Measurements from ENCODE around the gene ZFC3H1.

ZFC3H1 gene

DNA sequence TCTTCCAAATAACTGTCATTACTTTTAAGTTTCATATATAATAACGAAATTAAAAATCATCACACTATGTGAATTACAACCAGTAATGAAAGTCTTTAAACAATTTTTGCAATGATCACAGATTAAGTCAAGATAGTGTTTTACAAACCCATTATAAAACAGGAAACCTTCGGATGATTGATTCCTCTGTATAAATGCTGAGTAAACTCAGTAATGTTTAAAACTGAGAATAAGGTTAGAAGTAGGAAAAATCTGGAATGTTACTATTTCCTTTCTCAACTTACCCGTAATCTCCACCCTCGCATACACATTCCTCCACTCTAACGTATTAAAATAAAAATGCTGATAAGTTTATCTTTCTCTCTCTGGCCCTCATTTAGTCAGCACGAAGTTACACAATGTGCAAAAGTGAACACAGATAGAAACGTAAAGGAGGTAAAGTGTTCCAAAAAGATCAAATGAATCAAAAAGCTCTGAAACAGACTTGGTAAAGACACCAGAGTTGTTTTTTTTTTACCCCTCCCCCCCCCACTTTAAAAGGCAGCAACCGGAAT is 1.6 kb downstream of the ZFC3H1 start:
- peak; percentile 82 for DNase-seq (ENCODE audit: low read depth)
- H3K4me3 ChIP-seq (replicated peaks; ENCODE audit: low read depth, low read length) = peak overlapping the region; percentile 93
- TF ChIP-seq, protein P1, sequence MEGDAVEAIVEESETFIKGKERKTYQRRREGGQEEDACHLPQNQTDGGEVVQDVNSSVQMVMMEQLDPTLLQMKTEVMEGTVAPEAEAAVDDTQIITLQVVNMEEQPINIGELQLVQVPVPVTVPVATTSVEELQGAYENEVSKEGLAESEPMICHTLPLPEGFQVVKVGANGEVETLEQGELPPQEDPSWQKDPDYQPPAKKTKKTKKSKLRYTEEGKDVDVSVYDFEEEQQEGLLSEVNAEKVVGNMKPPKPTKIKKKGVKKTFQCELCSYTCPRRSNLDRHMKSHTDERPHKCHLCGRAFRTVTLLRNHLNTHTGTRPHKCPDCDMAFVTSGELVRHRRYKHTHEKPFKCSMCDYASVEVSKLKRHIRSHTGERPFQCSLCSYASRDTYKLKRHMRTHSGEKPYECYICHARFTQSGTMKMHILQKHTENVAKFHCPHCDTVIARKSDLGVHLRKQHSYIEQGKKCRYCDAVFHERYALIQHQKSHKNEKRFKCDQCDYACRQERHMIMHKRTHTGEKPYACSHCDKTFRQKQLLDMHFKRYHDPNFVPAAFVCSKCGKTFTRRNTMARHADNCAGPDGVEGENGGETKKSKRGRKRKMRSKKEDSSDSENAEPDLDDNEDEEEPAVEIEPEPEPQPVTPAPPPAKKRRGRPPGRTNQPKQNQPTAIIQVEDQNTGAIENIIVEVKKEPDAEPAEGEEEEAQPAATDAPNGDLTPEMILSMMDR (IDR thresholded peaks at IDR 0.05; ENCODE audit: low read length, missing control alignments) = no peak

DNA sequence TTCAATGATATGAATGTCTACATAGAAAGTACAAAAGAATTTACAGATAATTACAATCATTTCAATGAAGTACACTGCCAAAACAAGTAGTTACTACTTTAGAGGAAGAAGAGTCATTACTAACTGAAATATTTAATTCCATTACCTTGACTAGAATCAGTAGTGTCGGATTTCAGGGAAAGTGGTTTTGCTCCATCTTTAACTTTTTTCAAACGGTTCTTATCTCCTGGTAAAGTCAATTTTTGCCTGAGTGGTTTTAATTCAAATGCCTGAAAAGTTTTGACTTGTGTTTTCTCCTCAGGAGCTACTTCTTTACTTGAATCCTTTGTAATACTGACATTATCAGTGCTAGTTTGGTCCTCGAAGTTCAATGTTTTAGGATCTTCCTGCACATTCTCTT is 6.9 kb downstream of the ZFC3H1 start:
- no peak overlapping the region for H3K4me3 ChIP-seq (replicated peaks; ENCODE audit: low read depth, low read length)
- TF ChIP-seq, protein P1 (IDR thresholded peaks at IDR 0.05; ENCODE audit: low read length, missing control alignments) = no peak
- no peak for DNase-seq (ENCODE audit: low read depth)

GRCh38 chr12:71655907-71656306 is 7.7 kb downstream of the ZFC3H1 start:
- TF ChIP-seq, protein P1 (IDR thresholded peaks at IDR 0.05; ENCODE audit: low read length, missing control alignments) = no peak

GRCh38 chr12:71655495-71655894 is 8.2 kb downstream of the ZFC3H1 start:
- no peak overlapping the region for H3K4me3 ChIP-seq (replicated peaks; ENCODE audit: low read depth, low read length)
- DNase-seq (ENCODE audit: low read depth) = no peak
- TF ChIP-seq, protein P1 (IDR thresholded peaks at IDR 0.05; ENCODE audit: low read length, missing control alignments) = no peak

More at GRCh38 chr12:71655907-71656306, 7.7 kb downstream of the ZFC3H1 start:
- no peak for DNase-seq (ENCODE audit: low read depth)
- H3K4me3 ChIP-seq (replicated peaks; ENCODE audit: low read depth, low read length) = no peak overlapping the region

GRCh38 chr12:71654200-71654599 is 9.4 kb downstream of the ZFC3H1 start:
- TF ChIP-seq, protein P1 (IDR thresholded peaks at IDR 0.05; ENCODE audit: low read length, missing control alignments) = no peak
- no peak for DNase-seq (ENCODE audit: low read depth)

GRCh38 chr12:71653137-71653536 is 10.5 kb downstream of the ZFC3H1 start:
- no peak for DNase-seq (ENCODE audit: low read depth)
- TF ChIP-seq, protein P1 (IDR thresholded peaks at IDR 0.05; ENCODE audit: low read length, missing control alignments) = no peak
- no peak overlapping the region for H3K4me3 ChIP-seq (replicated peaks; ENCODE audit: low read depth, low read length)

More at GRCh38 chr12:71654200-71654599, 9.4 kb downstream of the ZFC3H1 start:
- H3K4me3 ChIP-seq (replicated peaks; ENCODE audit: low read depth, low read length) = no peak overlapping the region

DNA sequence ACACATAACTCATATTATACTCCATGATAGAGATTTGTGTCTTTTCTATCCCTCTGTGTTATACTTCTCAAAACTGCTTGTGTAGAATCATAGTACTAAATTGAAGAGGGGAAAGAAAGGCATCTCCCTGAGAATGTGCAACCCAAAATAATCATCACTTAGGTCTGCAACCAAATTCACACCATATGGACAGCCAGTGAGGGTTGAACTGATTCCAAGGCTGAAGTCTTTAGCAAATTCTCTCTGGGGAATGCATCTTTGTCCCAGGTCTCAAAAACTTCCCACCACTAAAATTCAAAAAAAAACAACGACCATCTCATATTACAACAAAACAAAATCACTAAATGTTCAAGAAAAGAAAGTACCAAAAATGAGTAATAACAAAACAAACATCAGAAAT is 11.0 kb downstream of the ZFC3H1 start:
- TF ChIP-seq, protein P1 (IDR thresholded peaks at IDR 0.05; ENCODE audit: low read length, missing control alignments) = no peak
- DNase-seq (ENCODE audit: low read depth) = no peak
- no peak overlapping the region for H3K4me3 ChIP-seq (replicated peaks; ENCODE audit: low read depth, low read length)
